GM12878 (cell line): ENCODE data around the gene OXER1. TPM values are rescaled to one million over a fixed set of nuclear protein-coding genes. Genes with fewer than 3 reads are reported as not detected.

Source experiments
- CBX3 ChIP-seq: fragments of 200-600 bp; sonication (generic); IDR thresholded peaks from 2 replicates; pipeline ENCODE4 v1.6.1; 2016; ENCODE audit warnings: low read depth, borderline replicate concordance
- CHD2 ChIP-seq: IDR thresholded peaks from 2 replicates; pipeline ENCODE4 v1.6.1; 2011; ENCODE audit warnings: low read depth, low read length, improper control_type of control experiment, borderline replicate concordance
- DPF2 ChIP-seq: fragments of 450-650 bp; IDR thresholded peaks from 2 replicates; pipeline ENCODE4 v1.6.1; 2017; ENCODE audit warnings: mild to moderate bottlenecking
- HCFC1 ChIP-seq: fragments of 150-350 bp; IDR thresholded peaks from 2 replicates; pipeline ENCODE4 v1.6.1; 2014; ENCODE audit warnings: low read length
- IKZF2 ChIP-seq, 2 experiments: fragments of 450-650 bp; IDR thresholded peaks; 2 replicates each; pipeline ENCODE4 v1.6.1; 2017; ENCODE audit warnings: mild to moderate bottlenecking in 2 of 2, moderate library complexity in 2 of 2
- MYC ChIP-seq: IDR thresholded peaks from 2 replicates; pipeline ENCODE4 v1.6.1; 2011; ENCODE audit warnings: mild to moderate bottlenecking, low read length, moderate library complexity, inconsistent platforms; ENCODE audit not compliant: insufficient read depth, insufficient replicate concordance, insufficient read length, severe bottlenecking
- SPI1 ChIP-seq: IDR thresholded peaks from 2 replicates; pipeline ENCODE4 v1.6.1; 2011; ENCODE audit warnings: low read depth, mild to moderate bottlenecking, low read length, moderate library complexity, borderline replicate concordance; ENCODE audit not compliant: insufficient read depth
- ZNF622 ChIP-seq: fragments of 450-650 bp; IDR thresholded peaks from 2 replicates; pipeline ENCODE4 v1.6.1; 2017; ENCODE audit warnings: mild to moderate bottlenecking, inconsistent platforms
- polyA plus RNA-seq, 11 experiments: library from polyadenylated mRNA; depleted of rRNA in 4 of 11; unstranded in 6 of 11; stranded (reverse) in 5 of 11; fragments of >200 nt; fragmentation: Nextera tagmentation in 4 of 11; fragmentation: Illumina TruSeq in 1 of 11; extraction: Ambion mirVana in 4 of 11; extraction: Trizol in 1 of 11; gene quantifications; 1 replicate in 1 of 11; 2 replicates in 10 of 11; pipeline versions ENCODE4 v1.2.1 to v1.2.3, GENCODE V29; 2011 to 2016; ENCODE audit warnings: inconsistent platforms in 2 of 11, missing spikeins in 2 of 11, low read depth in 1 of 11
- total RNA-seq, 4 experiments: library from RNA; depleted of rRNA in 3 of 4; stranded (reverse); fragments of >200 nt in 3 of 4; fragmentation: Illumina TruSeq in 1 of 4; extraction: Trizol in 1 of 4; gene quantifications; 2 replicates each; pipeline versions ENCODE4 v1.2.1 to v1.2.3, GENCODE V29; 2013 to 2021
- TF ChIP-seq, protein P1 (sequence below): fragments of 450-650 bp; IDR thresholded peaks from 2 replicates; pipeline ENCODE4 v1.6.1; 2017; ENCODE audit warnings: low read depth, mild to moderate bottlenecking, moderate library complexity
- TF ChIP-seq, protein P2 (sequence below): fragments of 150-350 bp; IDR thresholded peaks from 2 replicates; pipeline ENCODE4 v1.6.1; 2016; ENCODE audit warnings: low read depth, low read length
- TF ChIP-seq, protein P3 (sequence below): fragments of 450-650 bp; IDR thresholded peaks from 2 replicates; pipeline ENCODE4 v1.6.1; 2017; ENCODE audit warnings: mild to moderate bottlenecking, moderate library complexity
- TF ChIP-seq, protein P4 (sequence below): IDR thresholded peaks from 2 replicates; pipeline ENCODE4 v1.6.1; 2011; ENCODE audit warnings: mild to moderate bottlenecking, low read depth, low read length, moderate library complexity; ENCODE audit not compliant: insufficient replicate concordance

The OXER1 gene
- total and polyA plus RNA-seq, 10 of the 15 experiments (the other 5 are each of a cell fraction or from before 2014, with no cell fraction given) = 0.11 to 8.6 (median 3.3) TPM

DNA sequence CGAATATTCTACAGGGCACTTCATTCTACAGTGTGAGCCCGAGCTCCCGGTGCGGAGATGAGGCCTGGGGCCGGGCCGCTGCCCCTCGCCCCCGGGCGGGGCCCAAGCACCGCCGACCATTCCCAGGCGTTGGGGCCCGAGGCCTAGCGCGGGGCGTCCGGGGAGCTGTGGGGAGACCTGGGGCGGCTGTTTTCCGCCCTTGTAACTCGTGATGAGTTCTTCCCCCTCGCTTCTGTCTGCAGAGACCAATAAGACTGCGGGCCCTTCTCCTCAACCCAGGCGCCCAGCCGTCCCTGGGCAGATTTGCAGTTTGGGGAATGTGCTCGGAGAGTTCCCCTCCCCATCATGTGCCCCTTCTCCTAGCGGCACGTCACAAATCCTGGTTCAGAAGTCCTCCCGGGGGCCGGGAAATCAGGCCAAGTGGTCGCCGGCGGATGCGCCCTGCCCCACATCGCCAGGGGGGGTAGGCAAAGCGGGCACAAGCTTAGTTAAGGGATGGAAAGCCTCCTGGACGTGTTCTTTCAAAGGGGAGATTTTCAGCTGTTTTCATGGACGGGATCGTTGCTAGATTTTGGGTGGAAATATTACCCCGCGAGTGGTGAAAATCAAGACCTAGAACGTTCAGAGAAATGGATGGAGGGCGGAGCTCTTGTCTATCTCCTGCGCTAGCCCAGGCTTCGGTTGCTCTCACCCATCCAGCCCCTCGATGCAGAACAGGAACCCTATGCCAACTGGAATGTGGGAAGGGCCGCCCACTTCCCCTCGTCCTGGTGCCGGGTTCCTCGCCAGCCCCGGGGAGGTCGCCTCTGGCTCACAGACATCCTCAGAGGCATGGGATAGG, 47.3 kb upstream of the OXER1 start (continued):
- TF ChIP-seq, protein P1, sequence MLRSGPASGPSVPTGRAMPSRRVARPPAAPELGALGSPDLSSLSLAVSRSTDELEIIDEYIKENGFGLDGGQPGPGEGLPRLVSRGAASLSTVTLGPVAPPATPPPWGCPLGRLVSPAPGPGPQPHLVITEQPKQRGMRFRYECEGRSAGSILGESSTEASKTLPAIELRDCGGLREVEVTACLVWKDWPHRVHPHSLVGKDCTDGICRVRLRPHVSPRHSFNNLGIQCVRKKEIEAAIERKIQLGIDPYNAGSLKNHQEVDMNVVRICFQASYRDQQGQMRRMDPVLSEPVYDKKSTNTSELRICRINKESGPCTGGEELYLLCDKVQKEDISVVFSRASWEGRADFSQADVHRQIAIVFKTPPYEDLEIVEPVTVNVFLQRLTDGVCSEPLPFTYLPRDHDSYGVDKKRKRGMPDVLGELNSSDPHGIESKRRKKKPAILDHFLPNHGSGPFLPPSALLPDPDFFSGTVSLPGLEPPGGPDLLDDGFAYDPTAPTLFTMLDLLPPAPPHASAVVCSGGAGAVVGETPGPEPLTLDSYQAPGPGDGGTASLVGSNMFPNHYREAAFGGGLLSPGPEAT = peak; percentile 22; the same call in 1 of the 2 replicates
- TF ChIP-seq SPI1 (peak; percentile 21; the same call in 1 of the 2 replicates), CBX3 (no peak), IKZF2 (IDR thresholded peaks at IDR 0.05) (peak; percentile 31 to 47; a peak in 3 of 4 replicates), MYC (no peak), DPF2 (0 out of 2 replicates have a peak, but pooled peaks have one; percentile 2), ZNF622 (no peak), HCFC1 (0 out of 2 replicates have a peak, but pooled peaks have one; percentile 23), CHD2 (no peak)
- TF ChIP-seq, protein P2, sequence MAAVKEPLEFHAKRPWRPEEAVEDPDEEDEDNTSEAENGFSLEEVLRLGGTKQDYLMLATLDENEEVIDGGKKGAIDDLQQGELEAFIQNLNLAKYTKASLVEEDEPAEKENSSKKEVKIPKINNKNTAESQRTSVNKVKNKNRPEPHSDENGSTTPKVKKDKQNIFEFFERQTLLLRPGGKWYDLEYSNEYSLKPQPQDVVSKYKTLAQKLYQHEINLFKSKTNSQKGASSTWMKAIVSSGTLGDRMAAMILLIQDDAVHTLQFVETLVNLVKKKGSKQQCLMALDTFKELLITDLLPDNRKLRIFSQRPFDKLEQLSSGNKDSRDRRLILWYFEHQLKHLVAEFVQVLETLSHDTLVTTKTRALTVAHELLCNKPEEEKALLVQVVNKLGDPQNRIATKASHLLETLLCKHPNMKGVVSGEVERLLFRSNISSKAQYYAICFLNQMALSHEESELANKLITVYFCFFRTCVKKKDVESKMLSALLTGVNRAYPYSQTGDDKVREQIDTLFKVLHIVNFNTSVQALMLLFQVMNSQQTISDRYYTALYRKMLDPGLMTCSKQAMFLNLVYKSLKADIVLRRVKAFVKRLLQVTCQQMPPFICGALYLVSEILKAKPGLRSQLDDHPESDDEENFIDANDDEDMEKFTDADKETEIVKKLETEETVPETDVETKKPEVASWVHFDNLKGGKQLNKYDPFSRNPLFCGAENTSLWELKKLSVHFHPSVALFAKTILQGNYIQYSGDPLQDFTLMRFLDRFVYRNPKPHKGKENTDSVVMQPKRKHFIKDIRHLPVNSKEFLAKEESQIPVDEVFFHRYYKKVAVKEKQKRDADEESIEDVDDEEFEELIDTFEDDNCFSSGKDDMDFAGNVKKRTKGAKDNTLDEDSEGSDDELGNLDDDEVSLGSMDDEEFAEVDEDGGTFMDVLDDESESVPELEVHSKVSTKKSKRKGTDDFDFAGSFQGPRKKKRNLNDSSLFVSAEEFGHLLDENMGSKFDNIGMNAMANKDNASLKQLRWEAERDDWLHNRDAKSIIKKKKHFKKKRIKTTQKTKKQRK = no peak
- TF ChIP-seq, protein P3, sequence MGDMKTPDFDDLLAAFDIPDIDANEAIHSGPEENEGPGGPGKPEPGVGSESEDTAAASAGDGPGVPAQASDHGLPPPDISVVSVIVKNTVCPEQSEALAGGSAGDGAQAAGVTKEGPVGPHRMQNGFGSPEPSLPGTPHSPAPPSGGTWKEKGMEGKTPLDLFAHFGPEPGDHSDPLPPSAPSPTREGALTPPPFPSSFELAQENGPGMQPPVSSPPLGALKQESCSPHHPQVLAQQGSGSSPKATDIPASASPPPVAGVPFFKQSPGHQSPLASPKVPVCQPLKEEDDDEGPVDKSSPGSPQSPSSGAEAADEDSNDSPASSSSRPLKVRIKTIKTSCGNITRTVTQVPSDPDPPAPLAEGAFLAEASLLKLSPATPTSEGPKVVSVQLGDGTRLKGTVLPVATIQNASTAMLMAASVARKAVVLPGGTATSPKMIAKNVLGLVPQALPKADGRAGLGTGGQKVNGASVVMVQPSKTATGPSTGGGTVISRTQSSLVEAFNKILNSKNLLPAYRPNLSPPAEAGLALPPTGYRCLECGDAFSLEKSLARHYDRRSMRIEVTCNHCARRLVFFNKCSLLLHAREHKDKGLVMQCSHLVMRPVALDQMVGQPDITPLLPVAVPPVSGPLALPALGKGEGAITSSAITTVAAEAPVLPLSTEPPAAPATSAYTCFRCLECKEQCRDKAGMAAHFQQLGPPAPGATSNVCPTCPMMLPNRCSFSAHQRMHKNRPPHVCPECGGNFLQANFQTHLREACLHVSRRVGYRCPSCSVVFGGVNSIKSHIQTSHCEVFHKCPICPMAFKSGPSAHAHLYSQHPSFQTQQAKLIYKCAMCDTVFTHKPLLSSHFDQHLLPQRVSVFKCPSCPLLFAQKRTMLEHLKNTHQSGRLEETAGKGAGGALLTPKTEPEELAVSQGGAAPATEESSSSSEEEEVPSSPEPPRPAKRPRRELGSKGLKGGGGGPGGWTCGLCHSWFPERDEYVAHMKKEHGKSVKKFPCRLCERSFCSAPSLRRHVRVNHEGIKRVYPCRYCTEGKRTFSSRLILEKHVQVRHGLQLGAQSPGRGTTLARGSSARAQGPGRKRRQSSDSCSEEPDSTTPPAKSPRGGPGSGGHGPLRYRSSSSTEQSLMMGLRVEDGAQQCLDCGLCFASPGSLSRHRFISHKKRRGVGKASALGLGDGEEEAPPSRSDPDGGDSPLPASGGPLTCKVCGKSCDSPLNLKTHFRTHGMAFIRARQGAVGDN = peak; percentile 49; the same call in 1 of the 2 replicates
- TF ChIP-seq, protein P4, sequence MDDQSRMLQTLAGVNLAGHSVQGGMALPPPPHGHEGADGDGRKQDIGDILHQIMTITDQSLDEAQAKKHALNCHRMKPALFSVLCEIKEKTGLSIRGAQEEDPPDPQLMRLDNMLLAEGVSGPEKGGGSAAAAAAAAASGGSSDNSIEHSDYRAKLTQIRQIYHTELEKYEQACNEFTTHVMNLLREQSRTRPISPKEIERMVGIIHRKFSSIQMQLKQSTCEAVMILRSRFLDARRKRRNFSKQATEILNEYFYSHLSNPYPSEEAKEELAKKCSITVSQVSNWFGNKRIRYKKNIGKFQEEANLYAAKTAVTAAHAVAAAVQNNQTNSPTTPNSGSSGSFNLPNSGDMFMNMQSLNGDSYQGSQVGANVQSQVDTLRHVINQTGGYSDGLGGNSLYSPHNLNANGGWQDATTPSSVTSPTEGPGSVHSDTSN = peak; percentile 10
